ENCODE measurements around the gene COG5. TPM values are rescaled to one million over a fixed set of nuclear protein-coding genes. Genes with fewer than 3 reads are reported as not detected.

Gene COG5
- total and polyA plus RNA-seq, 2 experiments from 2014 or later = 15.4 to 36.5 TPM

- TF ChIP-seq, protein P1, sequence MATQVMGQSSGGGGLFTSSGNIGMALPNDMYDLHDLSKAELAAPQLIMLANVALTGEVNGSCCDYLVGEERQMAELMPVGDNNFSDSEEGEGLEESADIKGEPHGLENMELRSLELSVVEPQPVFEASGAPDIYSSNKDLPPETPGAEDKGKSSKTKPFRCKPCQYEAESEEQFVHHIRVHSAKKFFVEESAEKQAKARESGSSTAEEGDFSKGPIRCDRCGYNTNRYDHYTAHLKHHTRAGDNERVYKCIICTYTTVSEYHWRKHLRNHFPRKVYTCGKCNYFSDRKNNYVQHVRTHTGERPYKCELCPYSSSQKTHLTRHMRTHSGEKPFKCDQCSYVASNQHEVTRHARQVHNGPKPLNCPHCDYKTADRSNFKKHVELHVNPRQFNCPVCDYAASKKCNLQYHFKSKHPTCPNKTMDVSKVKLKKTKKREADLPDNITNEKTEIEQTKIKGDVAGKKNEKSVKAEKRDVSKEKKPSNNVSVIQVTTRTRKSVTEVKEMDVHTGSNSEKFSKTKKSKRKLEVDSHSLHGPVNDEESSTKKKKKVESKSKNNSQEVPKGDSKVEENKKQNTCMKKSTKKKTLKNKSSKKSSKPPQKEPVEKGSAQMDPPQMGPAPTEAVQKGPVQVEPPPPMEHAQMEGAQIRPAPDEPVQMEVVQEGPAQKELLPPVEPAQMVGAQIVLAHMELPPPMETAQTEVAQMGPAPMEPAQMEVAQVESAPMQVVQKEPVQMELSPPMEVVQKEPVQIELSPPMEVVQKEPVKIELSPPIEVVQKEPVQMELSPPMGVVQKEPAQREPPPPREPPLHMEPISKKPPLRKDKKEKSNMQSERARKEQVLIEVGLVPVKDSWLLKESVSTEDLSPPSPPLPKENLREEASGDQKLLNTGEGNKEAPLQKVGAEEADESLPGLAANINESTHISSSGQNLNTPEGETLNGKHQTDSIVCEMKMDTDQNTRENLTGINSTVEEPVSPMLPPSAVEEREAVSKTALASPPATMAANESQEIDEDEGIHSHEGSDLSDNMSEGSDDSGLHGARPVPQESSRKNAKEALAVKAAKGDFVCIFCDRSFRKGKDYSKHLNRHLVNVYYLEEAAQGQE (IDR thresholded peaks at IDR 0.05; ENCODE audit: unreplicated experiment) = no peak
Measured at GRCh38 chr7:107327986-107328569, 235.6 kb downstream of the COG5 start (continued).

DNA sequence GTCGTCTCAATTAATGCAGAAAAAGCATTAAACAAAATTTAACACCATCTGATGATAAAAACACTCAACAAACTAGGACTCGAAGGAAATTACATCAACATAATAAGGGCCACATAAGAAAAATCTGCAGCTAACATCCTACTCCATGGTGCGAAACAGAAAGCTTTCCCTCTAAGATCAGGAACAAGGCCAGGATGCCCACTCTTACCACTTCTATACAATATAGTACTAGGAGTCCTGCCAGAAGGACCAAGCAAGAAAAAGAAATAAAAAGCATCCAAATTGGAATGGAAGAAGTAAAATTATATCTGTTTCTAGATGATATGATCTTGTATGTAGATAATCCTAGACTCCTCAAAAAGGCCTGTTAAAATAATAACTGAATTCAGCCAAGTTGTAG lies 237.7 kb downstream of the COG5 start:
- H3K27ac Mint-ChIP-seq = no peak overlapping the region
- no peak overlapping the region for H3K27ac ChIP-seq (ENCODE audit: low read depth)
- H3K4me1 ChIP-seq (ENCODE audit: insufficient read depth) = no peaks in the 10 kb centered on the region
- no peaks in the 10 kb centered on the region for H3K36me3 Mint-ChIP-seq (ENCODE audit: low read depth)
- no peaks in the 10 kb centered on the region for H3K27me3 ChIP-seq (ENCODE audit: insufficient read depth)
- no peaks in the 10 kb centered on the region for H3K9me3 Mint-ChIP-seq
- no peak for DNase-seq (ENCODE audit: low spot score)
- no peak for ATAC-seq
- no peaks in the 10 kb centered on the region for H3K4me1 Mint-ChIP-seq
- no peaks in the 10 kb centered on the region for H3F3A ChIP-seq (replicated peaks; ENCODE audit: low read depth)
- H3K79me2 ChIP-seq (replicated peaks; ENCODE audit: insufficient read depth) = no peaks in the 10 kb centered on the region
- no peak overlapping the region for H3K4me3 Mint-ChIP-seq
- no peak overlapping the region for H3K4me2 ChIP-seq
- H4K20me1 ChIP-seq (replicated peaks; ENCODE audit: insufficient read depth) = no peaks in the 10 kb centered on the region
- H3K27me3 Mint-ChIP-seq (ENCODE audit: insufficient read depth, low read depth, poor library complexity) = peaks cover 5% of the 10 kb centered on the region
- no peak overlapping the region for H3K4me3 ChIP-seq
- no peaks in the 10 kb centered on the region for H3K9me2 ChIP-seq (ENCODE audit: insufficient read depth)
- H3K36me3 ChIP-seq (ENCODE audit: insufficient read depth) = no peaks in the 10 kb centered on the region
- no peak overlapping the region for H2AFZ ChIP-seq
- TF ChIP-seq, protein P1 (IDR thresholded peaks at IDR 0.05; ENCODE audit: unreplicated experiment) = no peak
- TF ChIP-seq ZNF114 (CRISPR knock-in tag; IDR thresholded peaks at IDR 0.05) (no peak), ZNF331 (CRISPR knock-in tag; IDR thresholded peaks at IDR 0.05; ENCODE audit: low read depth) (no peak), JUNB (IDR thresholded peaks at IDR 0.05; ENCODE audit: unreplicated experiment) (no peak), EZH2phosphoT487 (IDR thresholded peaks at IDR 0.05; ENCODE audit: unreplicated experiment) (no peak), NANOG (IDR thresholded peaks at IDR 0.05; ENCODE audit: borderline replicate concordance) (no peak), CREB1 (CRISPR knock-in tag; IDR thresholded peaks at IDR 0.05; ENCODE audit: low read depth) (no peak), POLR2AphosphoS5 (IDR thresholded peaks at IDR 0.05; ENCODE audit: low read depth) (no peak), EZH2 (IDR thresholded peaks at IDR 0.05; ENCODE audit: low read depth, unreplicated experiment) (no peak), ETS1 (IDR thresholded peaks at IDR 0.05) (no peak), STAT1 (IDR thresholded peaks at IDR 0.05; ENCODE audit: unreplicated experiment) (no peak)
- TF ChIP-seq, protein P2, sequence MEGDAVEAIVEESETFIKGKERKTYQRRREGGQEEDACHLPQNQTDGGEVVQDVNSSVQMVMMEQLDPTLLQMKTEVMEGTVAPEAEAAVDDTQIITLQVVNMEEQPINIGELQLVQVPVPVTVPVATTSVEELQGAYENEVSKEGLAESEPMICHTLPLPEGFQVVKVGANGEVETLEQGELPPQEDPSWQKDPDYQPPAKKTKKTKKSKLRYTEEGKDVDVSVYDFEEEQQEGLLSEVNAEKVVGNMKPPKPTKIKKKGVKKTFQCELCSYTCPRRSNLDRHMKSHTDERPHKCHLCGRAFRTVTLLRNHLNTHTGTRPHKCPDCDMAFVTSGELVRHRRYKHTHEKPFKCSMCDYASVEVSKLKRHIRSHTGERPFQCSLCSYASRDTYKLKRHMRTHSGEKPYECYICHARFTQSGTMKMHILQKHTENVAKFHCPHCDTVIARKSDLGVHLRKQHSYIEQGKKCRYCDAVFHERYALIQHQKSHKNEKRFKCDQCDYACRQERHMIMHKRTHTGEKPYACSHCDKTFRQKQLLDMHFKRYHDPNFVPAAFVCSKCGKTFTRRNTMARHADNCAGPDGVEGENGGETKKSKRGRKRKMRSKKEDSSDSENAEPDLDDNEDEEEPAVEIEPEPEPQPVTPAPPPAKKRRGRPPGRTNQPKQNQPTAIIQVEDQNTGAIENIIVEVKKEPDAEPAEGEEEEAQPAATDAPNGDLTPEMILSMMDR (conservative IDR thresholded peaks at IDR 0.05; ENCODE audit: low read depth in 2 of 2) = no peak
